HEK293 (cell line): ENCODE data around the gene CHN1.

ENCODE experiments used
- CTCF ChIP-seq: fragments of 450-650 bp; formaldehyde crosslinking; IDR thresholded peaks from 2 replicates; pipeline ENCODE4 v1.5.1; 2016; ENCODE audit warnings: missing biosample characterization, missing genetic modification characterization
- GLI2 ChIP-seq: fragments of 450-650 bp; formaldehyde crosslinking; IDR thresholded peaks from 2 replicates; pipeline ENCODE4; 2017; ENCODE audit warnings: missing biosample characterization, missing genetic modification characterization, low read depth, borderline replicate concordance
- MYNN ChIP-seq: fragments of 450-650 bp; formaldehyde crosslinking; IDR thresholded peaks from 2 replicates; pipeline ENCODE4 v1.5.1; 2016; ENCODE audit warnings: missing biosample characterization, missing genetic modification characterization, borderline replicate concordance
- REST ChIP-seq: fragments of 450-650 bp; formaldehyde crosslinking; IDR thresholded peaks from 2 replicates; pipeline ENCODE4 v1.5.1; 2016; ENCODE audit warnings: missing biosample characterization, missing genetic modification characterization
- ZNF341 ChIP-seq: fragments of 450-650 bp; formaldehyde crosslinking; IDR thresholded peaks from 2 replicates; pipeline ENCODE4; 2016; ENCODE audit warnings: low read depth, missing biosample characterization, missing genetic modification characterization
- ZNF394 ChIP-seq: fragments of 450-650 bp; formaldehyde crosslinking; IDR thresholded peaks from 2 replicates; pipeline ENCODE4 v1.5.1; 2016; ENCODE audit warnings: missing biosample characterization, missing genetic modification characterization, mild to moderate bottlenecking, moderate library complexity, borderline replicate concordance

- TF ChIP-seq MYNN (tag by site-specific recombination) (no peak), CTCF (tag by site-specific recombination) (no peak), GLI2 (no peak), ZNF341 (tag by site-specific recombination) (no peak), REST (tag by site-specific recombination) (no peak), ZNF394 (tag by site-specific recombination) (no peak)
Observed at GRCh38 chr2:175010848-175011254, 5.7 kb upstream of the CHN1 start.
